ENCODE data around the gene PRDM16. TPM values are rescaled to one million over a fixed set of nuclear protein-coding genes. Genes with fewer than 3 reads are reported as not detected.

PRDM16 gene
- total and polyA plus RNA-seq, 2 of the 4 experiments (the other 2 are of a cell fraction) = 0.02 TPM; not detected in 1

DNA sequence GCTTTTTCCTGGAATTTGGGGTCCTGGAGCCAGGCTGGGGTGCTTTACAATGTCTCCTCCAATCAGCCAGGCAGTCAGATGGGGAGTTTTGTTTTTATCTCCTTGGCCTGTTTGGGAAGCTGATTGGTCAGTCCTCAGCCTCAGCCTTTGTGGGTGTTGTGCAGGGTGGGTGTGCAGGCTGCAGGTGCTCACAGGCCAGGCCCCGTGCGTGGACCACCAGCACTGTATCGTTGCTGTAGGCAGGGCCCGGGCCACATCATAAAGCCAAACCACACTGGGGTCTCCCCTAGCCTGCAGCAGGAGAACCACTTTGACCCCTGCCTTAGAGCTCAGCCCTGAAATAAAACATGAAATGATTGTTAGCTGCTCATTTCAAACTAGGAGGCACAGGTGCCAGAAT lies 8.6 kb downstream of the PRDM16 start:
- H4K91ac ChIP-seq (ENCODE audit: insufficient read depth, low read depth, low read length) = no peak overlapping the region
- H3K36me3 ChIP-seq (ENCODE audit: control insufficient read depth, insufficient read depth, low read length) = no peaks in the 10 kb centered on the region
- no peak overlapping the region for H2AK9ac ChIP-seq (replicated peaks; ENCODE audit: low read depth, low read length, poor library complexity)
- H3K79me1 ChIP-seq (ENCODE audit: low read depth in 1 of 2, low read length in 2 of 2) = no peaks in the 10 kb centered on the region
- H3K27ac ChIP-seq (ENCODE audit: insufficient read depth, low read length) = no peak overlapping the region
- in situ Hi-C loops (cut with MboI; ENCODE audit: low sequenced_read_pairs) = no loop called here
- H2BK20ac ChIP-seq (ENCODE audit: low read depth, low read length) = no peak overlapping the region
- dilution Hi-C loops (cut with HindIII; ENCODE audit: low sequenced_read_pairs, unreplicated experiment) = no loop called here
- H4K20me1 ChIP-seq (ENCODE audit: insufficient read depth, low read length) = no peaks in the 10 kb centered on the region
- H2BK120ac ChIP-seq (ENCODE audit: low read depth, low read length) = no peak overlapping the region
- H3K18ac ChIP-seq (ENCODE audit: low read depth, low read length) = no peak overlapping the region
- H4K8ac ChIP-seq (ENCODE audit: low read depth in 2 of 2, low read length in 2 of 2) = no peak overlapping the region
- 57% methylated on average over 4 of the region's 4 CpGs; no CpG with 5 or more reads in 1 of the 2 experiments for WGBS, 2 experiments (ENCODE audit: extremely low coverage in 2 of 2, insufficient read length in 1 of 2)
- ChIA-PET CTCF (no interaction called here), POLR2A (ENCODE audit: unreplicated experiment) (interaction anchor here (0.6 kb wide), 1 partner anchor 55 kb away, joined by 3 read pairs; no protein-coding TSS in a partner anchor)
- TF ChIP-seq POLR2A (IDR thresholded peaks at IDR 0.05; ENCODE audit: low read depth, low read length) (no peak), RCOR1 (IDR thresholded peaks at IDR 0.05; ENCODE audit: insufficient replicate concordance, low read length) (no peak), CHD1 (IDR thresholded peaks at IDR 0.05; ENCODE audit: low read depth, low read length) (no peak), CEBPB (IDR thresholded peaks at IDR 0.05; ENCODE audit: low read depth, low read length) (no peak), RAD21 (IDR thresholded peaks at IDR 0.05; ENCODE audit: low read length) (no peak), FOS (IDR thresholded peaks at IDR 0.05; ENCODE audit: low read depth, low read length) (no peak), MAZ (IDR thresholded peaks at IDR 0.05; ENCODE audit: borderline replicate concordance, low read depth, low read length) (no peak), NFE2L2 (IDR thresholded peaks at IDR 0.05; ENCODE audit: low read depth, low read length) (no peak), MAFK (IDR thresholded peaks at IDR 0.05; ENCODE audit: low read depth, low read length) (no peak), RFX5 (IDR thresholded peaks at IDR 0.05; ENCODE audit: low read depth, low read length) (no peak)
- TF ChIP-seq, protein P1, sequence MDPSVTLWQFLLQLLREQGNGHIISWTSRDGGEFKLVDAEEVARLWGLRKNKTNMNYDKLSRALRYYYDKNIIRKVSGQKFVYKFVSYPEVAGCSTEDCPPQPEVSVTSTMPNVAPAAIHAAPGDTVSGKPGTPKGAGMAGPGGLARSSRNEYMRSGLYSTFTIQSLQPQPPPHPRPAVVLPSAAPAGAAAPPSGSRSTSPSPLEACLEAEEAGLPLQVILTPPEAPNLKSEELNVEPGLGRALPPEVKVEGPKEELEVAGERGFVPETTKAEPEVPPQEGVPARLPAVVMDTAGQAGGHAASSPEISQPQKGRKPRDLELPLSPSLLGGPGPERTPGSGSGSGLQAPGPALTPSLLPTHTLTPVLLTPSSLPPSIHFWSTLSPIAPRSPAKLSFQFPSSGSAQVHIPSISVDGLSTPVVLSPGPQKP (IDR thresholded peaks at IDR 0.05; ENCODE audit: borderline replicate concordance, low read depth, low read length) = no peak
- H2AK5ac ChIP-seq (ENCODE audit: low read depth, low read length) = no peak overlapping the region
- H4K5ac ChIP-seq (ENCODE audit: low read depth, low read length) = no peak overlapping the region
- no peak overlapping the region for H3K9ac ChIP-seq (ENCODE audit: low read depth, low read length)
- H2BK15ac ChIP-seq (ENCODE audit: low read depth, low read length) = no peak overlapping the region
- H3K4ac ChIP-seq (ENCODE audit: low read depth, low read length) = no peak overlapping the region
- no peak overlapping the region for H2AFZ ChIP-seq (replicated peaks; ENCODE audit: low read length, poor library complexity)
- no TSS peak for BruUV-seq (replicated peaks)
- no peak overlapping the region for H3K23ac ChIP-seq (ENCODE audit: low read depth, low read length)
- H3K4me3 ChIP-seq (ENCODE audit: insufficient read depth, low read depth, low read length) = no peak overlapping the region
- no peaks in the 10 kb centered on the region for H3K9me1 ChIP-seq (ENCODE audit: insufficient read depth, low read length)
- ATAC-seq (ENCODE audit: low read depth) = no peak
- H3K4me1 ChIP-seq (ENCODE audit: control insufficient read depth, insufficient read depth, low read length) = no peaks in the 10 kb centered on the region
- H2BK5ac ChIP-seq (ENCODE audit: low read depth, low read length, poor library complexity, severe bottlenecking) = no peak overlapping the region
- intact Hi-C loops (cut with micrococcal nuclease) = no loop called here
- no peak overlapping the region for H3K14ac ChIP-seq (replicated peaks; ENCODE audit: low read depth, low read length)
- no peaks in the 10 kb centered on the region for H3K9me3 ChIP-seq (ENCODE audit: control insufficient read depth, insufficient read depth, low read length)
- DNase-seq = no peak
- no peak overlapping the region for H3K56ac ChIP-seq (ENCODE audit: extremely low read depth, insufficient read depth, low read length)
- H3K4me2 ChIP-seq (ENCODE audit: low read depth, low read length) = no peak overlapping the region
- H3K27me3 ChIP-seq (ENCODE audit: control insufficient read depth, insufficient read depth, low read length) = peaks cover 33% of the 10 kb centered on the region
